ENCODE results near the gene CFB.

DNA sequence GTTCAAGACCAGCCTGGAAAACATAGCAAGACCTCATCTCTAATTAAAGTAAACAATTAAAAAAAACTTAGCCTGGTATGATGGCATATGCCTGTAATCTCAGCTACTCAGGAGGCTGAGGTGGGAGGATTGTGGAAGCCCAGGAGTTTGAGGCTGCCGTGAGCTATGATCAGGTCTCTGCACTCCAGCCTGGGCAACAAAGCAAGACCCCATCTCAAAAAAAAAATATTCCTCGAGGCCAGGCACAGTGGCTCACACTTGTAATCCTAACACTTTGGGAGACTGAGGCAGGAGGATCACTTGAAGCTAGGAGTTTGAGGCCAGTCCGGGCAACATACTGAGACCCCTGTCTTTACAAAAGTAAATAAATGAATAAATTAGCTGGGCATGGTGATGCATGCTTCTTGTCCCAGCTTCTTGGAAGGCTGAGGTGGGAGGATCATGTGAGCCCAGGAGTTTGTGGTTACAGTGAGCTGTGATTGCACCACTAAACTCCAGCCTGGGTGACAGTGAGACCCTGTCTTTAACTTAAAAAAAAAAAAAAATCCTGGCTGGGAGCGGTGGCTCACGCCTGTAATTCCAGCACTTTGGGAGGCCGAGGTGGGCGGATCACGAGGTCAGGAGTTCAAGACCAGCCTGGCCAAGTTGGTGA, 27.7 kb upstream of the CFB start:
- TF ChIP-seq, protein P1, sequence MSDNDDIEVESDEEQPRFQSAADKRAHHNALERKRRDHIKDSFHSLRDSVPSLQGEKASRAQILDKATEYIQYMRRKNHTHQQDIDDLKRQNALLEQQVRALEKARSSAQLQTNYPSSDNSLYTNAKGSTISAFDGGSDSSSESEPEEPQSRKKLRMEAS (IDR thresholded peaks at IDR 0.05) = no peak
- TF ChIP-seq YY1 (IDR thresholded peaks at IDR 0.05; ENCODE audit: low read depth) = no peak
- TF ChIP-seq, protein P2, sequence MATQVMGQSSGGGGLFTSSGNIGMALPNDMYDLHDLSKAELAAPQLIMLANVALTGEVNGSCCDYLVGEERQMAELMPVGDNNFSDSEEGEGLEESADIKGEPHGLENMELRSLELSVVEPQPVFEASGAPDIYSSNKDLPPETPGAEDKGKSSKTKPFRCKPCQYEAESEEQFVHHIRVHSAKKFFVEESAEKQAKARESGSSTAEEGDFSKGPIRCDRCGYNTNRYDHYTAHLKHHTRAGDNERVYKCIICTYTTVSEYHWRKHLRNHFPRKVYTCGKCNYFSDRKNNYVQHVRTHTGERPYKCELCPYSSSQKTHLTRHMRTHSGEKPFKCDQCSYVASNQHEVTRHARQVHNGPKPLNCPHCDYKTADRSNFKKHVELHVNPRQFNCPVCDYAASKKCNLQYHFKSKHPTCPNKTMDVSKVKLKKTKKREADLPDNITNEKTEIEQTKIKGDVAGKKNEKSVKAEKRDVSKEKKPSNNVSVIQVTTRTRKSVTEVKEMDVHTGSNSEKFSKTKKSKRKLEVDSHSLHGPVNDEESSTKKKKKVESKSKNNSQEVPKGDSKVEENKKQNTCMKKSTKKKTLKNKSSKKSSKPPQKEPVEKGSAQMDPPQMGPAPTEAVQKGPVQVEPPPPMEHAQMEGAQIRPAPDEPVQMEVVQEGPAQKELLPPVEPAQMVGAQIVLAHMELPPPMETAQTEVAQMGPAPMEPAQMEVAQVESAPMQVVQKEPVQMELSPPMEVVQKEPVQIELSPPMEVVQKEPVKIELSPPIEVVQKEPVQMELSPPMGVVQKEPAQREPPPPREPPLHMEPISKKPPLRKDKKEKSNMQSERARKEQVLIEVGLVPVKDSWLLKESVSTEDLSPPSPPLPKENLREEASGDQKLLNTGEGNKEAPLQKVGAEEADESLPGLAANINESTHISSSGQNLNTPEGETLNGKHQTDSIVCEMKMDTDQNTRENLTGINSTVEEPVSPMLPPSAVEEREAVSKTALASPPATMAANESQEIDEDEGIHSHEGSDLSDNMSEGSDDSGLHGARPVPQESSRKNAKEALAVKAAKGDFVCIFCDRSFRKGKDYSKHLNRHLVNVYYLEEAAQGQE (IDR thresholded peaks at IDR 0.05; ENCODE audit: low read depth) = no peak
